Mucosa of descending colon (tissue), 3 donors: ENCODE data around the gene COX7B2. TPM values are rescaled to one million over a fixed set of nuclear protein-coding genes. Genes with fewer than 3 reads are reported as not detected.

ENCODE experiments used
- ATAC-seq: fragments of 200-7000 bp; cut with Tn5 transposase; one replicate; pipeline ENCODE4 v1.9.1; 2020; ENCODE audit warnings: mild to moderate bottlenecking, moderate library complexity
- DNase-seq, 3 donors: peaks; one replicate each; pipeline ENCODE4 v3.0.0-alpha.2; 2020
- H3K36me3 ChIP-seq: fragments of 200-600 bp; one replicate; pipeline ENCODE4 v1.8.0; 2021; ENCODE audit warnings: low read depth, mild to moderate bottlenecking
- H3K4me1 ChIP-seq: fragments of 200-600 bp; one replicate; pipeline ENCODE4 v1.8.0; 2021; ENCODE audit warnings: low read depth, mild to moderate bottlenecking
- H3K4me3 ChIP-seq: fragments of 200-600 bp; one replicate; pipeline ENCODE4 v1.8.0; 2021; ENCODE audit warnings: mild to moderate bottlenecking
- H3K9me3 ChIP-seq: fragments of 200-600 bp; one replicate; pipeline ENCODE4 v1.8.0; 2021; ENCODE audit warnings: mild to moderate bottlenecking
- intact Hi-C, 2 donors: fragments of 100-400 bp; cut with DNase I in 1 of 2; cut with micrococcal nuclease in 1 of 2; formaldehyde crosslinking; loops; one replicate each; pipeline versions ENCODE4 v1.11.0 to v1.11.1; 2022; cut with DNase I, micrococcal nuclease
- long read RNA-seq, 2 donors: library from polyadenylated mRNA; unstranded; transcript quantifications; one replicate each; pipeline ENCODE4 v2.0.0, GENCODE V29; 2019 to 2021
- total RNA-seq, 3 donors: library from RNA; stranded (reverse); fragmentation: NEBNext Ultra II Directional in 2 of 3; extraction: Animal tissue kit (Norgen Biotek cat#: 25700) in 2 of 3; gene quantifications; one replicate each; pipeline versions ENCODE4 v1.2.1 to v1.2.4, GENCODE V29; 2021 to 2023
- TF ChIP-seq, protein P1 (sequence below): fragments of 200-600 bp; IDR thresholded peaks from one replicate; pipeline ENCODE4 v1.8.0; 2022; ENCODE audit warnings: antibody characterized with exemption, mild to moderate bottlenecking
- donor health status: DM: no; HTN: no; CAD: no; lungs with moderate emphysema.
- donor health status: DM: no; HTN: no; CAD: no.
- donor health status: DM: no; HTN: yes; CAD: no.

Gene COX7B2, protein sequence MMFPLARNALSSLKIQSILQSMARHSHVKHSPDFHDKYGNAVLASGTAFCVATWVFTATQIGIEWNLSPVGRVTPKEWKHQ
- not detected for total RNA-seq
- long read RNA-seq, donor 1 = 0 reads
- long read RNA-seq, donor 2 = 0 reads

DNA sequence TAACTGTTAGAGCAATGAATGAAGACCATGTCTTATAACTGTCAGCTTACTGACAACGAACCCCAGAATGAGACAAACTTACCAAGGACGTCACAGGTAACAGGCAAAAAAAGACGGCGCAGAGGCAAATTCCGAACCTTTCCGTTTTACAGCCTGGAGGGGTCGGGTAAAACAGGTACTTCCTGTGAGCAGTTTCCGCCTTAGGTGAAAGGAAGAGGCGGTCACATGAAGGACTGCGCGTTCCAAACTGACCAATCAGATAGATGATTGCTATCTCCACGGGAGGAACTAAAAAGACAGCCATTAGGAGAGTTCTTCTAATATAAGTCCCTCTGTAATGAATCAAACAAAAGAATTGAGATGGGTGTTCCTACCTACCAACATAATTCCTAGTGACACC, at the start of gene COX7B2:
Gene COX7B2, minus strand, starts transcription at position 168 of the 400 bp plus-strand sequence. CDS start 174,053 bp downstream, outside the sequence.
- no peak within 1 kb of the TSS for H3K4me3 ChIP-seq
- DNase-seq = no peak
- no peaks in the 10 kb centered on the region for H3K4me1 ChIP-seq
- no peaks in the 10 kb centered on the region for H3K9me3 ChIP-seq
- H3K36me3 ChIP-seq = no peaks in the 10 kb centered on the region
- no peak for ATAC-seq
- intact Hi-C loops = no loop called here
- TF ChIP-seq, protein P1, sequence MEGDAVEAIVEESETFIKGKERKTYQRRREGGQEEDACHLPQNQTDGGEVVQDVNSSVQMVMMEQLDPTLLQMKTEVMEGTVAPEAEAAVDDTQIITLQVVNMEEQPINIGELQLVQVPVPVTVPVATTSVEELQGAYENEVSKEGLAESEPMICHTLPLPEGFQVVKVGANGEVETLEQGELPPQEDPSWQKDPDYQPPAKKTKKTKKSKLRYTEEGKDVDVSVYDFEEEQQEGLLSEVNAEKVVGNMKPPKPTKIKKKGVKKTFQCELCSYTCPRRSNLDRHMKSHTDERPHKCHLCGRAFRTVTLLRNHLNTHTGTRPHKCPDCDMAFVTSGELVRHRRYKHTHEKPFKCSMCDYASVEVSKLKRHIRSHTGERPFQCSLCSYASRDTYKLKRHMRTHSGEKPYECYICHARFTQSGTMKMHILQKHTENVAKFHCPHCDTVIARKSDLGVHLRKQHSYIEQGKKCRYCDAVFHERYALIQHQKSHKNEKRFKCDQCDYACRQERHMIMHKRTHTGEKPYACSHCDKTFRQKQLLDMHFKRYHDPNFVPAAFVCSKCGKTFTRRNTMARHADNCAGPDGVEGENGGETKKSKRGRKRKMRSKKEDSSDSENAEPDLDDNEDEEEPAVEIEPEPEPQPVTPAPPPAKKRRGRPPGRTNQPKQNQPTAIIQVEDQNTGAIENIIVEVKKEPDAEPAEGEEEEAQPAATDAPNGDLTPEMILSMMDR = no peak

DNA sequence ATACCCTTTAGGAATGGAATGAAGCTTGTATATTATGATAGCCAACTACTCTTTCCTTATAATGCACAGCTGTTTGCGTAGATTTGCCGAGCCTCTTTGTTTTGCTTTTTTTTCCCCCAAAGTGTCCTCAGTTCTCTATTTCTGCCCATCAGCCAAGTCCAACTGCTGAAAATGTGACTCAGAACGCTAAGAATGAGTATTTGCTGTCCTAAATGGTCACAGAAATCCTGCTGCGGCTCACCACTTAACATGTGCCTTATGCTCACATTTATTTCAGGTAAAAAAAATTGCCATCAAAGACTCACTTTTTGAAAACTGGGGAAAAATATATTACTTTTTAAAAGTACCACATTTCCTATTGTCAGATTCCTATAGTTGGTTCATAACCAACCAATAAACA, 47.4 kb upstream of the COX7B2 start:
- DNase-seq (no peak), ATAC-seq (no peak)
- Histone ChIP-seq H3K9me3 (no peaks in the 10 kb centered on the region), H3K36me3 (no peaks in the 10 kb centered on the region), H3K4me3 (no peak overlapping the region), H3K4me1 (no peaks in the 10 kb centered on the region)
- intact Hi-C loops = loop anchor here in 1 of 2 donors (10.0 kb wide), 1 partner anchor 62 kb away; no protein-coding TSS in a partner anchor
- TF ChIP-seq, protein P1 = no peak

- H3K36me3 ChIP-seq = no peaks in the 10 kb centered on the region
- DNase-seq = no peak
- TF ChIP-seq, protein P1 = no peak
- intact Hi-C loops = loop anchor here in 1 of 2 donors (10.0 kb wide), 1 partner anchor 61 kb away; no protein-coding TSS in a partner anchor
- H3K4me3 ChIP-seq = no peak overlapping the region
- no peak for ATAC-seq
- no peaks in the 10 kb centered on the region for H3K9me3 ChIP-seq
- no peaks in the 10 kb centered on the region for H3K4me1 ChIP-seq
These were observed 46.6 kb upstream of the COX7B2 start for GRCh38 chr4:46955601-46956000.

GRCh38 chr4:46954643-46955042, 45.6 kb upstream of the COX7B2 start:
- no peak for ATAC-seq
- Histone ChIP-seq H3K4me1 (no peaks in the 10 kb centered on the region), H3K36me3 (no peaks in the 10 kb centered on the region), H3K9me3 (no peaks in the 10 kb centered on the region), H3K4me3 (no peak overlapping the region)
- intact Hi-C loops = loop anchor here in 1 of 2 donors (10.0 kb wide), 1 partner anchor 60 kb away; no protein-coding TSS in a partner anchor
- TF ChIP-seq, protein P1 = no peak
- DNase-seq = no peak

DNA sequence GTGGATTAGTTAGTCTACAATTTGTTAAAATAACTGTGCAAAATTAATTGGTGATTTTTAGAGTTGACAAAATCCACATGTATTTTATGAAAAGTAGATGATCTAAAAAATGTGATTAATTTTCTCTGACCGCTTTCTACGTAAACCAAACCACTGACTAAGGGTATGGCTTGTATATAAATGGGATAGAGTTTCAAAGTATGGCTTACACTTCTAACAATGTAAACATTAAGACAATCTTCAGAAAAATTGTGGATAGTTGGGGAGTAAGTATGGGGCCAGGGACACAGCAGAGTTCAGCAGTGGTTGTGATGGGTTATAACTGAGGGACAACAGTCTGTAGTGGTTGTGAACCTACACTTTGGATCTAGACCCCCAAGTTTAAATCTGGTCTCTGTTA, 44.5 kb upstream of the COX7B2 start:
- H3K4me1 ChIP-seq = no peaks in the 10 kb centered on the region
- intact Hi-C loops = loop anchor here in 1 of 2 donors (10.0 kb wide), 1 partner anchor 59 kb away; no protein-coding TSS in a partner anchor
- no peaks in the 10 kb centered on the region for H3K36me3 ChIP-seq
- ATAC-seq (no peak), DNase-seq (no peak)
- no peaks in the 10 kb centered on the region for H3K9me3 ChIP-seq
- H3K4me3 ChIP-seq = no peak overlapping the region
- TF ChIP-seq, protein P1 = no peak
